Cerebellar nuclear complex (tissue), 1 donor: Measurements from ENCODE around the gene PLIN4.
"Not testable (repeated sequence)": the region's sequence is repeated elsewhere in the genome, so short reads cannot be mapped to it uniquely, and the experiment has no call there.

Experiments
- DNase-seq, 2 experiments: peaks; one replicate each; lab custom pipeline; 2025; lab: John Stamatoyannopoulos, UW

The PLIN4 gene

GRCh38 chr19:4518345-4519171 lies at the start of gene PLIN4:
Gene PLIN4, minus strand, starts transcription at chr19:4518486. Its CDS starts 214 bp downstream, at chr19:4518272.
- DNase-seq, result no peak

GRCh38 chr19:4567584-4568071 lies 49.3 kb upstream of the PLIN4 start:
- DNase-seq, result no peak

GRCh38 chr19:4566402-4567051 lies 48.2 kb upstream of the PLIN4 start:
- DNase-seq, result no peak

DNA sequence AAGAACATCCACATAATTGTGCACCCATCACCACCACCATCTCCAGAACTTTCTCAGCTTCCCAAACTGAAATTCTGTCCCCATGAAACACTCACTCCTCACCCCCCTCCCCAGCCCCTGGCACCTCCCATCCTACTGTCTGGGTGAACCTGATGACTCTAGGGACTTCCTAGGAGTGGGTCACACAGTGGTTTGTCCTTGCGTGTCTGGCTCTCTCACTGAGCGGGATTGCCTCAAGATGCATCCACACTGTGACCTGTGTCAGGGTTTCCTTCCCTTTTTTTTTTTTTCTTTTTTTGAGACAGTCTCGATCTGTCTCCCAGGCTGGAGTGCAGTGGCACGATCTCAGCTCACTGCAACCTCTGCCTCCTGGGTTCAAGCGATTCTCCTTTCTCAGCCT lies 45.3 kb upstream of the PLIN4 start:
- not testable (repeated sequence) for DNase-seq

- DNase-seq, result not testable (repeated sequence)
These were observed 43.8 kb upstream of the PLIN4 start for GRCh38 chr19:4562085-4562484.

DNA sequence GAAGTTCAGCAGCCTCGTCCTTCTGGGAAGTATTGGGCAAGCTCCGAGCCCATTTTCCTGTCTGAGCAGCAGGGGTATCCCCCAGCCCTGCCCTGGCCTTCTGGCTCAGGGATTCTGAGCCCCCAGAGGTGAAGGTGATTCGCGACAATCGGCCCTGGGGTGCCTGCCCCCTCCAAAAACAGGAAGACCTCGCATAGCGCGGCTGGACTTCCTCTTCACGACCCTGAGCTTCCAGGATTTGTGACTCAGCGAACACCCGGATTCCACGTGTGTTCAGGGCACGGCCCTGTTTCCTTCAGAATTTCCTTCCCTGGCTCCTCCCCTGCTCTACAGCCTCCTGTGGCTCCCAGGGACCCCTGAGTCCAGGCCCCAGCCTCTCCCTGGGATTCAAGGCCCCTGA lies 41.3 kb upstream of the PLIN4 start, which contains the start of gene SEMA6B:
Gene SEMA6B (minus strand): TSS at position 116 of the 400 bp plus-strand sequence. CDS start 1,227 bp downstream, outside the sequence.
- no peak for DNase-seq

DNA sequence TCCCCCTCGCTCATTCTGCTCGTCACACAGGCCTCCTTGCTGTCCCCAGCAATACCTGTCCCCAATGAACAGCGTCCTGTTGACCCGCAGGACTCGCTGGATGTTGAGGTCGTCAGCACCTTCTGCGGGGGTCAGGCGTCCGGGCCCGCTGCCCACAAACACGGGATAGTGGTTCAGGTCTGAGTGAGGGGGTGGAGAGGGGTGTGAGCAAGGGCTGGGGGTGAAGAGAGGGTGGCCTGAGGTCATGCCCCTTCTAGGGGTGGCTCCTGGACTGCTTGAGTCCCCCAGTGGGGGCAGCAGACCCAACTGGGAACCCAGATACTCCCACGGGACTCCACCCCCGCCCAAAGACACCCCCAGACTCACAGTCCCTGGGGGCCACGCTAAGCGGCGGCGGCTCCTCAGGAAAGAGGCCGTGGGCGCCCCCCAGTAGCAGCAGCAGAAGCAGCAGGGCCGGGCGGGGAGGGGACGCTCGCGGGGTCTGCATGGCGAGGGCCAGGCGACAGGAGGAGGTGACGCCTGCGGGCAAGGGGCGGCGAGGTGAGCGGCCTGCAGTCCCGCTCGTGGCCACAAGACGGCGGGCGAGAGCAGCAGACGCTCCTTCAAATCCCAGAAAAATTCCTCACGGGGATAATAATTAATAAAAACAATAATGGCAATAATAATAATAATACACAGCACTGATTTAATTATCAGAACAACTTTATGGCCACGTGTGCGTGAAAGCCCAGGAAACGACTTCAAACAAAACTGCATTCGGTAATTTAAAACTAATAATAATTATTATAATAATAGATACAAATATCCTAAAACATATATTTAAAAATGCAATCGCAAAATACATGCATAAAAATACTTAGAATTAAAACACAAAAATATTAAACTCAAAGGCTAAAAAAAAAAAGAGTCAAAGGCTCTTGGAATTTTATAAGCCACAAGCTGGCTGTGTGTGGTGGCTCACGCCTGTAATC lies 40.0 kb upstream of the PLIN4 start:
- DNase-seq, result no peak

DNA sequence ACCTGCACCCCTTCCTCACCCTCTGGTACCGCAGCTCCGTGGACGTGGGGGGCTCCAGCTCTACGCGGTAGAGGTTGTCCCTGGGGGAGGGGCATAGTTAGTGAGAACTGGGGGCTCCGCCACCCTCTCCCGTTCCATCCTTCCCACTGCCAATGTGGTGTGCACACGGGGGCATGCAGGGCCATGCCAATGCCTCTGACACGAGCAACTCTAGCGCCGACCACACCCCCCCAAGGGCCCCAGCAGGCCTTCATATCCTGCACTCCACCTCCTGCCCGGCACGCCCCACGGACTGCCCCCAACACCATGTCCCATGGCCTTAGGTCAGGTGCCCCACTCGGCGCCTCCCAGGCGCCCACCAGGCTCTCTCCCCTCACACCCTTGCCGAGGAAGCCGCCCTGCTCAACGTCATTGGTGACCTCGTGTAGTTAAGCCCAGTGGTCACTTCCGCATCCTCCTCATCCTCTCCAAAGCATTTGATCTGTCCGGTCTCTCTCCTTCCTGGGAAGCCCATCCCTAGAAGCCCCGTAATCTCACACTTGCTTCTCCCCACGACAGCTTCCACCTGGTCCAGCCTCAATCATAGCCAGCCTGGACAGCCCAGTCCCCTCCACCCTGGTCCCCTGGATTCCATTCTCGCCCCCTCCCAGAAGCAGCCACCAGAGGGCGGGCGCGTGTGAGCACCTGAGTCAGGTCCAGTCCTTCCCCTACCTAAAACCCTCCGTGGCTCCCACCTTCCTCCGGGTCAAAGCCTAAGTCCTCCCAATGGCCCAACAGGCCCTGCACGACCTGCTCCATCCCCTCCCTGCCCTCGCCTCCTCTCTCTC lies 39.1 kb upstream of the PLIN4 start:
- no peak for DNase-seq

- no peak for DNase-seq
These were observed 38.4 kb upstream of the PLIN4 start for GRCh38 chr19:4556597-4557127.

- no peak for DNase-seq
These were observed 37.6 kb upstream of the PLIN4 start for GRCh38 chr19:4555657-4556561.

DNA sequence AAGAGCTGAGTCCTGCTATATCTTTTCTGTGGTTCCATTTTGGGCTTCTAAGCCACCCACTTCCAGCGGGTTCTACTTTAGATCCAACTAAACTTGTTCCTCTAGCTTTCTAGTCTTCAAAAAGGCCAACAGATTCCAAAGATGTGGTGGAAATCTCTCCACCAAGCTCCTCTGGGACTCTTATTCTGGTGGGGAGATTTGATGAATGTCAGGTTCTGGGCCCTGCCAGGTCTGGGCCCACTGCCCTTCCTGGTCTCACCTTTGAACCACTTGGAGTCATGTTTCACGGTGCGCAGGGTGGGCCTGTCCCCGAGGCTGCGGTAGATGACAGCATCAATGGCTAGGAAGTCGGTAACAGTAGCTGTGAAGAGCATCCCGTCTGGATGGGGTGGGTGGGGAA lies 36.4 kb upstream of the PLIN4 start:
- no peak for DNase-seq

DNA sequence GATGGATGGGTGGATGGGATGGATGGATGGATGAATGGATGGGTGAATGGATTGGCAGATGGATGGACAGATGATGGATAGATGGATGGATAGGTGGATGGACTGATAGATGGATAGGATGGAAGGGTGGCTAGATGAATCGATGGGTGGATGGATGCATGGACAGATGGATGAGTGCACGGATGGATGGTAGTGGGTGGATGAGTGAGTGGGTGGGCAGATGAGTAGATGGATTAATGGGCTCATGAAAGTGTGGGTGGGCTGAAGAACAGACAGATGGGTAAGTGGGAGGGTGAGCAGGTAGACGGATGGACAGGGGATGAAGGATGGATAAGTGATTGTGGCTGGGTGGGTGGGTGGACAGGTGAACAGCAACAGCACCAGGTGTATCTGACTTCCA lies 35.5 kb upstream of the PLIN4 start:
- no peak for DNase-seq

- no peak for DNase-seq
These were observed 34.9 kb upstream of the PLIN4 start for GRCh38 chr19:4553092-4553695.

DNA sequence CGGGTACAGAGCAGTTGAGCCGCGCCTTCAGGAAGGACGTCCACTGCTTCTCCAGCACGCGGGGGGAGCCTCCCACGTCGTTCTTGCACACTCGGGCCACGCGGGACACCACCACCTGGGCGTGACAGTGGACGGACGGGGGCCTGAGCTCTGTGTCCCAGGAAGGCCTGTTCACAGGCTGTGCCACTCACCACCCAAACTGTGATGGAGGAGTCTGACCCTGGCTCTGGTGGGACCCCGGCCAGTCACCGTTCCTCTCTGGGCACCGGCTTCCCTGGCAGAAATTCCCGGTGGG lies 34.2 kb upstream of the PLIN4 start:
- no peak for DNase-seq

DNA sequence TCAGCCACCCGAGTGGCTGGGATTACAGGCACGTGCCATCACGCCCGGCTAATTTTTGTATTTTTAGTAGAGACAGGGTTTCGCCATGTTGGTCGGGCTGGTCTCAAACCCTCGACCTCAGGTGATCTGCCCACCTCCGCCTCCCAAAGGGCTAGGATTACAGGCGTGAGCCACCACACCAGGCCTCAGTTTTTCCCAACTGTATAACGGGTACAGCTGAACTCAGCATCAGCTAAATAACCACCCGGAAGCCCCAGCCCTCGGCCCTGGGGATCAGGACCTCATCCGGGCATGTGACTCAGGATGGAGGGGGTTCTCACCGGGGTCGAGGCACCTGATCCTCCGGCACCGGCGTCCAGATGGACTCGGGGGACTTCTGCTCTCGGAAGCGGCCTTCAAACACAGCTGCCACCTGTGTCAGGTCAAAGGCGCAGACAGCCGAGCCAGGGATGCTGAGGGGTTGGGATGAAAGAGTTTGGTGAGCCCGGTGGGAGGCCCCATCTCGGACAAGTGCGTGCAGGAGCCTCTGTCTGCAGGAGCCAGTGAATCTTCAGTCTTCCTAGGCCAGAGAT lies 32.3 kb upstream of the PLIN4 start:
- DNase-seq, result no peak

DNA sequence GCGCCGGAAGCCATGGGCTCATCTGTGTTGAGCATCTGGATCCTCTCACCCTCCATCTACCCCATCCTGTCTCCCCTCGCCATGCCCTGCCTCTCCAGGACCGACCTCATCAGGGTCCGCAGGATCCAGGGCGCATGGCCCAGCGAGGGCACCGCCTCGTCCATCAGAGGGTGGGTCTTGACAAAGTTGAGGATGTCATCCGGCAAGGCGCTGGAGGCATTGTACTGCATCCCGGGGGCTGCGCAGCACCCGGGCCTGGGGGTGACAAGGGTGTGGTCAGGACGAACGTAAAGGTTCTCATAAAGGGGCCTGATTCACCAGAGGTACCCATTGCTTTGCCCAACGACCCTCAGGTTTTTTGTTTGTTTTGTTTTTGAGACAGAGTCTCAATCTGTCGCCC lies 31.7 kb upstream of the PLIN4 start:
- DNase-seq, result no peak

DNA sequence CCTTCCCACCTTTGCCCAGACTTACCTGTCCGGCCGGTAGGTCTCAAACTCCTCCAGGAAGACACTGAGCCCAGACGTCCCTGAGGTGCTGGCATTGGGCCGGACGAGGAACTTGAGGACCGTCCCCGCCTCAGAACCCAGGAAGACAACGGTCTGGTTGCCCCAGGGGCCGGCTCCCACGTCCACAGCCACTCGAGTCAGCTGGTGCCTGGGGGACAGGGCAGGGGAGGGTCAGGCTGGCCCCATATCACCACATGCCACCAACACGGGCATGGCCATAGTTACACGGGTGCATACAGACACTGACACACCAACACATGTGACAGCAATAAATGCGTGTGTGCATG lies 29.9 kb upstream of the PLIN4 start:
- no peak for DNase-seq

GRCh38 chr19:4547303-4548237 lies 29.3 kb upstream of the PLIN4 start:
- no peak for DNase-seq
